HPDE6-E6E7 (cell line): ENCODE data around the gene MCEMP1.

Experiments used
- DNase-seq: peaks from one replicate; pipeline ENCODE4 v3.0.0; 2011; ENCODE audit warnings: missing footprints; ENCODE audit errors: extremely low spot score

MCEMP1 gene

DNA sequence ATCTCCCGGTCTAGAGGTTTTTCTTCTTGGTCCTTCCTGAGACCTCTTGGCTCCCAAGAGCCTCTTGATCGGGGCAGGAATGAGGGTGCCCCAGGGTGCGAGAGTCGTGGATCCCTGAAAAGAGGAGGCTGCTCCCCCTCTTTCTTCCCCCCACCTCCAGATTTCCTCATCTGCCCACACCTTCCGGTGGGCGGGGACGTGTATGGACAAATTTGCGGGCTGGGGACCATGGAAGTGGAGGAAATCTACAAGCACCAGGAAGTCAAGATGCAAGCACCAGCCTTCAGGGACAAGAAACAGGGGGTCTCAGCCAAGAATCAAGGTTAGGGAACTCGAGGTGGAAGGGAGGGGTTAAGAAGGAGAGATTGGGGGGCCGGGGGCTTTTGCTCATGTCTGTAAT, at the start of gene MCEMP1:
TSS of gene MCEMP1 (plus strand) at position 237 of the 400 bp plus-strand sequence. CDS start at position 268, 31 bp downstream.
- no peak for DNase-seq

GRCh38 chr19:7627166-7627565, 49.7 kb upstream of the MCEMP1 start:
- no peak for DNase-seq

- DNase-seq: no peak
Measured at GRCh38 chr19:7628589-7629311, 48.1 kb upstream of the MCEMP1 start.

DNA sequence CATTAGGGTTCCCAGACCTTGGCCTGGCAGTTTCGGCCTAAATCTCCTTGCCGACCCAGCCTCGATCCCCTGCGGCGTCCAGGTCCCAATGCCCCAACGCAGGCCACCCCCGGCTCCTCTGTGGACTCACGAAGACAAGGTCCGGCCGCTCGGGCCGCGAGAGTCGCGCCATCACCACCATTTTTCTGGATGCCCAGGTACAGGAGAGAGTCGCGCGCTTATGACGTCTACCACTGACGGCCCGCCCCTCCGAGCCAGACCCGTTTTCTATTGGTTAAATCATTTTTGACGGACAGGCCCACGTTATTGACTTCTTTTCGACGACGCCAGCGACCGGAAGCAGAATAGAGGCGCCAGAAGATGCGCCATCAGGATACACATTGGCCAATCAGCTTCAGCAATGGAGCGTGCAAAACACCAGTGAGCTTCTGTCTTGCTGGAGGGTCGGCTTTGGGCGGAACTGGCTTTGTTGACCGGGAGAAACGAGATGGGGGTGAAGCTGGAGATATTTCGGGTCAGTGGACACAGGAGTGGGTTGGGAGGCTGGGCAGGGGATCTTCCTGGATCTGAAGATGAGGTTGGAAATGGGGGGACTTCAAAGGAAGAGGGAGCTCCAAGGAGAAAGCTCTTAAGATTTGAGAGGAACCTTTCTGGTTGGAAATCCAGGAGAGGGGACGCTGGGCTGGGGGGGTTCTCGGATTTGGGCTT, 47.4 kb upstream of the MCEMP1 start, which contains the start of the genes PET100 and XAB2:
TSS of gene PET100 (plus strand) at position 447 of the 708 bp plus-strand sequence. CDS start at position 488, 41 bp downstream.
TSS of gene XAB2 (minus strand) at position 199 of the 708 bp plus-strand sequence. CDS start at position 181, 18 bp downstream.
- peak; percentile 99 for DNase-seq

GRCh38 chr19:7631577-7631976, 45.3 kb upstream of the MCEMP1 start:
- no peak for DNase-seq

- no peak for DNase-seq
Measured at GRCh38 chr19:7632340-7633203, 44.3 kb upstream of the MCEMP1 start.

DNA sequence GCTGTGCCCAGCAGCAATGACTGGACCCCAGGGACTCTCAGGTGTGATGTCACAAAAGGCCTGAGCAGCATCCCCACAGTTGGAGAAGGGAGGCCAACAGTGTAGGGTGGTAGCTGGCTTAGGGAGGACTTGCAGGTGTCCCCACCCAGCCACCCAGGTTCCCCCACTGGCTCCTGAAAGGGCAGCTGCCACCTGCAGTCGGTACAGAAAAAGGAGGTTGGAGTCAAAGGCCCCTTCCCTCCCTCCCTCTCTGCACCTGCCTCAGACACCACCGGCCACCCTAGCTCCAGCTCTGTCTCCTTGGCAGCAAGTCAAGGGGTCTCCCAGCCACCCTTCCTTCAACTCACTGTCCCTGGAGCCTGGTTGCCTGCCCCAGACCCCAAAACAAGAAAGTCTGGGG, 43.2 kb upstream of the MCEMP1 start, which contains the start of gene PCP2:
TSS of gene PCP2 (minus strand) at position 22 of the 400 bp plus-strand sequence. CDS start 262 bp downstream, outside the sequence.
- no peak for DNase-seq

- DNase-seq: no peak
Measured at GRCh38 chr19:7635670-7636069, 41.2 kb upstream of the MCEMP1 start.

GRCh38 chr19:7636317-7636690, 40.6 kb upstream of the MCEMP1 start:
- no peak for DNase-seq

DNA sequence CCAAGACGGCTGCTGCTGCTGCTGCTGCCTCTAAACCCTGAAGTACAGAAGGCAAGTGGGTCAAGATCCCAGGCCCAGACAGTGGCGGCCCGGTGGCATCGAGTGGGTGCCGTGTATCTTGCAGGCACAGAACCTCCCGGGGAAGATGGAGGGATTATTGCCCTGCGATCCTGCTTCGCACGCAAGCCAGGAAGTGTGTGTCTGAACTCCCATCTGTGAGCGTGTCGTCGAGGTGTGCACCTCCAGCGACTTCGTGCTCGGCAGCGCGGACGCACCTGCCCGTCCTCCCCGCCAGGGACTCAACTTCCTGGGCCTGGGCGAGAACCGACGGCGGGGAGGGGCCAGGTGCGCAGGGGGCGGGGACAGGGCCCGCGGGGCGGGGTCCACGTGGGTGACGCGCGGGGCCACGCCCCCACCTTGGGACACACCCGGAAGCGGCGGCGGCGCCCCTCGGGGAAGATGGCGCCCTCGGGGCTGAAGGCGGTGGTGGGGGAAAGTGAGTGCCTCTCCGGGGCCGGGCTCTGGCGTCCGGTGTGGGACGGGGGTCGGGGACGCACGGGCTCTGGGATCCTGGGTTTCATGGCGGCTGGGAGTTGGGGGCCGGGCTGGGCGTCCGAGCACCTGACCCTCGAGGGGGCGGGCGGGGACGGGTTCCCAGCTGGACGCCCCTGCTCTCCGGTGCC, 40.1 kb upstream of the MCEMP1 start, which contains the start of gene STXBP2:
TSS of gene STXBP2 (plus strand) at position 420 of the 683 bp plus-strand sequence. CDS start at position 460, 40 bp downstream.
- peak; percentile 82 for DNase-seq

- DNase-seq: no peak
Measured at GRCh38 chr19:7637374-7638256, 39.3 kb upstream of the MCEMP1 start.

DNA sequence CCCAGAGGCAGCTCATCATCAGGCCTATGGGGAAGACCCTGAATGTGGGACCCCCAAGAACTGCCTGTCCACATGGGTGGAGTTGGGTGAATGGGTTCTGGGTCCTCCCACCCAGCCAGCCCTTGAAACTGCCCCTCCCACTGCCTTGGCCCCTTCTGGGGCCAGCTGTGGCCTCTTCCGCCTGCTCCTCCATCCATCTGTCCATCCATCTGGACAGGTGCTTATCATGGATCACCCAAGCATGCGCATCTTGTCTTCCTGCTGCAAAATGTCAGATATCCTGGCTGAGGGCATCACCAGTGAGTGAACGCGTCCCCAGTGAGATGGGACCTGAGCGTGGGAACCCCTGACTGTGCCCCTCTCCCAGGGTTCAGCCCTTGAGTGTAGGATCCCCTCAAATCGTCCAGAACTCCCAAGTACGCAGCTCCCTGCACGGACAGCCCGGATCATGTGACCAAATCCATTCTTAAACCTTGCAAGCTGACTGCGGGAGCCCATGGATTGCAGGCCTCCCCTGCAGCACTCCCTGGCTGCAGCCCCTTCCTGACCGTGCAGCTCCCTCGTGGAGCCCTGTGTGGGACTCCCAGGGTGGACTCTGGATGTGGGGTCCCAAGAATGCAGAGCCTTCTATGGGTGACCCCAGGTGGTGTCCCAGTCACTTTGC, 38.0 kb upstream of the MCEMP1 start:
- no peak for DNase-seq

DNA sequence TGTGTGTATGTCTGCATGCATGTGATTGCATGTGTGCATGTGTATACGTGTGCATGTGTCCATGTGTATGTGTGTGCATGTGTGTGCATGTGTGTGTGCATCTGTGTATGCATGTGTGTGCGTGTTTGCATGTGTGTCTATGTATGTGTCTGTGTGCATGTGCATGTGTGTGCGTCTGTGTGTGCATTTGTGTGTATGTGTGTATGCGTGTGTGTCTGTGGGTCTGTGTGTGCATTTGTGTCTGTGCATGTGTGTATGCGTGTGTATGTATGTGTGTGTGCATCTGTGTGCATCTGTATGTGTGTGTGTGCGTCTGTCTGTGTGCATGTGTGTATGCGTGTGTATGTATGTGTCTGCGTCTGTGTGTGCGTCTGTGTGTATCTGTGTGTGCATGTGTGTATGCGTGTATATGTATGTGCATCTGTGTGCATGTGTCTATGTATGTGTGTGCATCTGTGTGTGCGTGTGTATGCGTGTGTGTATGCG, 37.0 kb upstream of the MCEMP1 start:
- DNase-seq: no peak

DNA sequence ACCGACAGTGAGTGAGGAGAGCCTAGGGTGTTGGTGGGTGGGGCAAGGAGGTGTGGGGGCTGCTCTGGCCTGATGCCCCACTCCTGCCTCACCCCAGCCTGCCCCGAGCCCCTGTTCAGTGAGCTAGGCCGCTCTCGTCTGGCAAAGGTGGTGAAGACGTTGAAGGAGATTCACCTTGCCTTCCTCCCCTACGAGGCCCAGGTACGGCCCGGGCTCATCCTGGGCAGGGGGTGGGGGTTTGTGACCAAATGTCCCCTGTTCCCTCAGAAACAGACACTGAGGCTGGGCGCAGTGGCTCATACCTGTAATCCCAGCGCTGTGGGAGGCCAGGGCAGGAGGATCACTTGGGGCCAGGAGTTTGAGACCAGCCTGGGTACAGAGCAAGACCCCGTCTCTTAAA, 36.1 kb upstream of the MCEMP1 start:
- DNase-seq: no peak

DNA sequence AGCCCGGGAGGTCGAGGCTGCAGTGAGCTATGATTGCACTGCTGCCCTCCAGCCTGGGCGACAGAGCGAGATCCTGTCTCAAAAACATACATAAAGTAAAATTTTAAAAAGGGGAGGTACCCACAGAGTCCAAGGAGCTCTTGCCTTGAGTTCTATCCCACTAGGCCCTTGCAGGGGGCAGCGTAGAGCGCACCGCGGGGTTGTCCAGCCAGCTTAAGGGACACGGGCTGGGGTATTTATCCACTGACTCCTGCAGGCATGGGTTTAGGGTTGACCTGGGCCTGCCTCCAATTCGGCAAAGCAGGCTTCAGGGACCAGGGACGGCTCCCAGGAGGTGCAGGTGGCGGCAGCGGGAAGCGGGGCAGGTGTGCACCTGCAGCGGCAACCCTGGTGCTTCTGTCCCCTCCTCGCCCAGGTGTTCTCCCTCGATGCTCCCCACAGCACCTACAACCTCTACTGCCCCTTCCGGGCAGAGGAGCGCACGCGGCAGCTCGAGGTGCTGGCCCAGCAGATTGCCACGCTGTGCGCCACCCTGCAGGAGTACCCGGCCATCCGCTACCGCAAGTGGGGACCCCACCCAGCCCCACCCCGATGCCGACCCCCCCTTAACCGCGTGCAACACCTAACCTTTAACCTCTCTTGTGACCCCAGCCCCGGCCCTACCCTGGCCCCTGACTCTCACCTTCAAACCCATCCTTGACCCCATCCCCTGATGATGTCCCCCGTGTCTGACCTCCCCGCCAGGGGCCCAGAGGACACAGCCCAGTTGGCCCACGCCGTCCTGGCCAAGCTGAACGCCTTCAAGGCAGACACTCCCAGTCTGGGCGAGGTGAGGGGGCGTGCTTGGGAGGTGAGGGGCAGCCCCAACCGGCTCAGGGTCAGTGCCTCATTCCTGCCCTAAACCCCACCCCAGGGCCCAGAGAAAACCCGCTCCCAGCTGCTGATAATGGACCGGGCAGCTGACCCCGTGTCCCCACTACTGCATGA, 35.3 kb upstream of the MCEMP1 start:
- no peak for DNase-seq

DNA sequence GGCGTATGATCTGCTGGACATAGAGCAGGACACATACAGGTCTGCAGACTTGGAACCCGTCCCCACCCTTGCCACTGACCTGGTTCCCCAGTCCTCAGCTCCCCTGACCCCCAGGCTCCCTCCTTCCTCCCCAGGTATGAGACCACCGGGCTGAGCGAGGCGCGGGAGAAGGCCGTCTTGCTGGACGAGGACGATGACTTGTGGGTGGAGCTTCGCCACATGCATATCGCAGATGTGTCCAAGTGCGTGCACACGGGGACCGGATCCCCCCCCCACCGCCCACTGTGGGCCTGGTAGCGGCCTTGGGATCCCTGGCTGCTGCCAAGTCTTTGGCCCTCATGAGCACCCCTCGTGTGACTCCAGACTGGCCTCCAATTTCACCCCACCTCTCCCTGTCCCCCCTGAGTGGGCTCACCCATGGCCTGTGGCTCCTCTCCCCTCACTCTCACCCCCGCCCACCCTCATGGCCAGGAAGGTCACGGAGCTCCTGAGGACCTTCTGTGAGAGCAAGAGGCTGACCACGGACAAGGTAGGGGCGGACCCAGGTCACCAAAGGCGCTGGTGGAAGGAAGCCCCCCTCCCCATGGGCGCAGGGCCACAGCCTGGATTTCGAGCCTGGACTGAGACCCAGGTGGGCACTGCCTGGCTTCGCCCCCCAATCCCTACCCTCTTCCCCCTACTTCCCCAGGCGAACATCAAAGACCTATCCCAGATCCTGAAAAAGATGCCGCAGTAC, 34.4 kb upstream of the MCEMP1 start:
- no peak for DNase-seq

DNA sequence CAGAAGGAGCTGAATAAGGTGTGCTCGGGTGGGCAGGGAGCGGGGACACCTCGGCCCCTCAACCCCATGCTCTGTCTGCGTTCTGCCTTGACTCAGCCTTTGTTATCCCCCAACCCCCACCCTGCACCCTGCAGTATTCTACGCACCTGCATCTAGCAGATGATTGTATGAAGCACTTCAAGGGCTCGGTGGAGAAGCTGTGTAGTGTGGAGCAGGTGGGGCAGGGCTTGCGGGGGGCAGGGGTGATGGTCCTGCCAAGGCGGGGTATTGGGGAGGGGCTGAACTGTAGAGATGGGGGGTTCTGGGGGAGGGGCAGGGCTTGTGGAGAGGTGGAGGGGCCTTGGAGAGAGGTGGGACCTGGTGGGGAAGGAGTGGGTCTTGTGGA, 33.9 kb upstream of the MCEMP1 start:
- no peak for DNase-seq
